ENCODE measurements around the gene GXYLT1.

DNA sequence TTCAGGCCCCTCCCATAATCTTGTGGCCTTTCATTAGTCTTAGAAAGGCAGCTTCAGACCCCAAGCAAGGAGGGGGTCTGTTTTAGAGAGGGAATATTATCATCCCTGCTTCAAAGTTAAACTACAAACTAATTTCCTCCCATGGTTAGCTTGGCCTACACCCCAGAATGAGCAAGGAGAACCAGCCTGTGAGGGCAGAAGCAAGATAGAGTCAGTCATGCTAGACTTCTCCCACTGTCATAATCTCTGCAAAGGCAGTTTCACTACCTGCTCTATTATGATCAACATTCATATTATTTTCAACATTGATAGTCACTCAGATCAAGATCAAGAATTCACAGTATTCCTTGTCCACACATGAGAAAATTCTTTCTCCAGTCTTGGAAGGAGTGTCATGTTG, 105.1 kb downstream of the GXYLT1 start:
- TF ChIP-seq, protein P1, sequence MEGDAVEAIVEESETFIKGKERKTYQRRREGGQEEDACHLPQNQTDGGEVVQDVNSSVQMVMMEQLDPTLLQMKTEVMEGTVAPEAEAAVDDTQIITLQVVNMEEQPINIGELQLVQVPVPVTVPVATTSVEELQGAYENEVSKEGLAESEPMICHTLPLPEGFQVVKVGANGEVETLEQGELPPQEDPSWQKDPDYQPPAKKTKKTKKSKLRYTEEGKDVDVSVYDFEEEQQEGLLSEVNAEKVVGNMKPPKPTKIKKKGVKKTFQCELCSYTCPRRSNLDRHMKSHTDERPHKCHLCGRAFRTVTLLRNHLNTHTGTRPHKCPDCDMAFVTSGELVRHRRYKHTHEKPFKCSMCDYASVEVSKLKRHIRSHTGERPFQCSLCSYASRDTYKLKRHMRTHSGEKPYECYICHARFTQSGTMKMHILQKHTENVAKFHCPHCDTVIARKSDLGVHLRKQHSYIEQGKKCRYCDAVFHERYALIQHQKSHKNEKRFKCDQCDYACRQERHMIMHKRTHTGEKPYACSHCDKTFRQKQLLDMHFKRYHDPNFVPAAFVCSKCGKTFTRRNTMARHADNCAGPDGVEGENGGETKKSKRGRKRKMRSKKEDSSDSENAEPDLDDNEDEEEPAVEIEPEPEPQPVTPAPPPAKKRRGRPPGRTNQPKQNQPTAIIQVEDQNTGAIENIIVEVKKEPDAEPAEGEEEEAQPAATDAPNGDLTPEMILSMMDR (IDR thresholded peaks at IDR 0.05), result no peak
- TF ChIP-seq POLR2A (IDR thresholded peaks at IDR 0.05), result no peak

All from vagina (tissue), 2 donors.